G401.6 (cell line): ENCODE data around the gene EHD1.

Source experiments
- FAIRE-seq: peaks from 2 replicates; lab custom pipeline; 2012; peaks lifted over from hg19 to GRCh38; lab: Jason Lieb, UNC

Gene EHD1

GRCh38 chr11:64909653-64910343, 31.4 kb upstream of the EHD1 start:
- FAIRE-seq: no peak

- no peak for FAIRE-seq
These were observed 30.3 kb upstream of the EHD1 start for GRCh38 chr11:64908766-64909165.

GRCh38 chr11:64906314-64906635, 27.9 kb upstream of the EHD1 start:
- no peak for FAIRE-seq

GRCh38 chr11:64905516-64906313, 27.3 kb upstream of the EHD1 start:
- FAIRE-seq: no peak

- FAIRE-seq: no peak
These were observed 24.9 kb upstream of the EHD1 start for GRCh38 chr11:64903291-64903833.

GRCh38 chr11:64902102-64902900, 23.9 kb upstream of the EHD1 start:
- no peak for FAIRE-seq

GRCh38 chr11:64900774-64901173, 22.4 kb upstream of the EHD1 start:
- FAIRE-seq: no peak

- FAIRE-seq: no peak
These were observed 21.9 kb upstream of the EHD1 start for GRCh38 chr11:64900263-64900678.

- no peak for FAIRE-seq
These were observed 20.1 kb upstream of the EHD1 start for GRCh38 chr11:64898541-64898940.

- no peak for FAIRE-seq
These were observed 19.6 kb upstream of the EHD1 start for GRCh38 chr11:64898076-64898445.

- FAIRE-seq: no peak
These were observed 19.1 kb upstream of the EHD1 start for GRCh38 chr11:64897381-64898075.

GRCh38 chr11:64896448-64897022, 18.1 kb upstream of the EHD1 start:
- FAIRE-seq: no peak

GRCh38 chr11:64894812-64895452, 16.5 kb upstream of the EHD1 start:
- FAIRE-seq: no peak

GRCh38 chr11:64894070-64894811, 15.8 kb upstream of the EHD1 start:
- FAIRE-seq: no peak

- no peak for FAIRE-seq
These were observed 15.0 kb upstream of the EHD1 start for GRCh38 chr11:64893194-64894069.

GRCh38 chr11:64892838-64893193, 14.4 kb upstream of the EHD1 start:
- FAIRE-seq: no peak

- no peak for FAIRE-seq
These were observed 14.0 kb upstream of the EHD1 start for GRCh38 chr11:64892411-64892831.

- FAIRE-seq: no peak
These were observed 13.5 kb upstream of the EHD1 start for GRCh38 chr11:64891880-64892279.

- no peak for FAIRE-seq
These were observed 12.9 kb upstream of the EHD1 start for GRCh38 chr11:64891215-64891848.
